HG03571 (cell line): ENCODE measurements around the gene KSR1.
"Not testable (repeated sequence)": the region's sequence is repeated elsewhere in the genome, so short reads cannot be mapped to it uniquely, and the experiment has no call there.

Experiments
- ATAC-seq: cut with Tn5 transposase; IDR thresholded peaks from one replicate; pipeline ENCODE4 v1.9.1; 2021; ENCODE audit not compliant: unreplicated experiment

Gene KSR1

GRCh38 chr17:27629260-27629659 is 173.0 kb downstream of the KSR1 start:
- not testable (repeated sequence) for ATAC-seq

GRCh38 chr17:27630607-27631410 is 174.6 kb downstream of the KSR1 start, which contains the start of gene LGALS9:
Gene LGALS9, plus strand, starts transcription at chr17:27631188. Its CDS starts 78 bp downstream, at chr17:27631266.
- peak; percentile 47 for ATAC-seq

- peak; percentile 18 for ATAC-seq
These were observed 175.1 kb downstream of the KSR1 start for GRCh38 chr17:27631411-27631760.

GRCh38 chr17:27631897-27632725 is 175.9 kb downstream of the KSR1 start:
- no peak for ATAC-seq

- ATAC-seq: not testable (repeated sequence)
These were observed 176.5 kb downstream of the KSR1 start for GRCh38 chr17:27632766-27633165.

- no peak for ATAC-seq
These were observed 177.2 kb downstream of the KSR1 start for GRCh38 chr17:27633312-27634025.

- no peak for ATAC-seq
These were observed 177.7 kb downstream of the KSR1 start for GRCh38 chr17:27634026-27634335.

- no peak for ATAC-seq
These were observed 178.5 kb downstream of the KSR1 start for GRCh38 chr17:27634776-27635175.

- no peak for ATAC-seq
These were observed 179.1 kb downstream of the KSR1 start for GRCh38 chr17:27635275-27635823.

- not testable (repeated sequence) for ATAC-seq
These were observed 179.8 kb downstream of the KSR1 start for GRCh38 chr17:27636005-27636520.

GRCh38 chr17:27637818-27638217 is 181.6 kb downstream of the KSR1 start:
- not testable (repeated sequence) for ATAC-seq

GRCh38 chr17:27638415-27638914 is 182.2 kb downstream of the KSR1 start:
- not testable (repeated sequence) for ATAC-seq

GRCh38 chr17:27640790-27641189 is 184.5 kb downstream of the KSR1 start:
- no peak for ATAC-seq

- no peak for ATAC-seq
These were observed 188.3 kb downstream of the KSR1 start for GRCh38 chr17:27644586-27644985.

- not testable (repeated sequence) for ATAC-seq
These were observed 189.4 kb downstream of the KSR1 start for GRCh38 chr17:27645621-27646020.

- no peak for ATAC-seq
These were observed 190.0 kb downstream of the KSR1 start for GRCh38 chr17:27646232-27646631.

GRCh38 chr17:27647765-27648164 is 191.5 kb downstream of the KSR1 start:
- ATAC-seq: no peak

- ATAC-seq: not testable (repeated sequence)
These were observed 192.9 kb downstream of the KSR1 start for GRCh38 chr17:27649111-27649571.

GRCh38 chr17:27649929-27650328 is 193.7 kb downstream of the KSR1 start:
- no peak for ATAC-seq

GRCh38 chr17:27650836-27651235 is 194.6 kb downstream of the KSR1 start:
- no peak for ATAC-seq
